G401.6 (cell line): ENCODE results near the gene PFDN1.

Experiments used
- FAIRE-seq: peaks from 2 replicates; lab custom pipeline; 2012; peaks lifted over from hg19 to GRCh38; lab: Jason Lieb, UNC

PFDN1 gene

GRCh38 chr5:140328036-140328764 is 25.3 kb upstream of the PFDN1 start:
- FAIRE-seq, result no peak

DNA sequence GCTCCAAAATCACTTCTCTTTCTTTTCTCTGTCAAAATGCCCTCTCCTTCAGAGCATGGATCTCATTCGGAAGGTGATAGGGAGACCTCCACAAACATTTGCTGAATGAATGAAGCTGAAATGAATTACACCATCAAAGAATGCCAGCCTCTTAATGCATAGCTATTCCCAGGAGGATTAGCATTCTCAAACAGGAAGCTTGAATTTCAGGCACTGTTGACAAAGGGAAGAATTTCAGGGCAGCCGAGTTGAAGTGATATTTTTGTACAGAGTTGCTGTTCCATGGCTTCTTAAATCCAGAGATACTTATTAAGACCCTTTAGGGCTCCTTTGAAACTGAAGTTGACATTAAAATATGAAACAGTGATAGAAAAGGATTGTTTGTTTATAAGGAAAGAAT is 24.7 kb upstream of the PFDN1 start:
- FAIRE-seq, result no peak

- no peak for FAIRE-seq
Observed at GRCh38 chr5:140325486-140325885, 22.6 kb upstream of the PFDN1 start.

GRCh38 chr5:140324617-140325241 is 21.8 kb upstream of the PFDN1 start:
- FAIRE-seq, result no peak

- no peak for FAIRE-seq
Observed at GRCh38 chr5:140324041-140324600, 21.2 kb upstream of the PFDN1 start.

DNA sequence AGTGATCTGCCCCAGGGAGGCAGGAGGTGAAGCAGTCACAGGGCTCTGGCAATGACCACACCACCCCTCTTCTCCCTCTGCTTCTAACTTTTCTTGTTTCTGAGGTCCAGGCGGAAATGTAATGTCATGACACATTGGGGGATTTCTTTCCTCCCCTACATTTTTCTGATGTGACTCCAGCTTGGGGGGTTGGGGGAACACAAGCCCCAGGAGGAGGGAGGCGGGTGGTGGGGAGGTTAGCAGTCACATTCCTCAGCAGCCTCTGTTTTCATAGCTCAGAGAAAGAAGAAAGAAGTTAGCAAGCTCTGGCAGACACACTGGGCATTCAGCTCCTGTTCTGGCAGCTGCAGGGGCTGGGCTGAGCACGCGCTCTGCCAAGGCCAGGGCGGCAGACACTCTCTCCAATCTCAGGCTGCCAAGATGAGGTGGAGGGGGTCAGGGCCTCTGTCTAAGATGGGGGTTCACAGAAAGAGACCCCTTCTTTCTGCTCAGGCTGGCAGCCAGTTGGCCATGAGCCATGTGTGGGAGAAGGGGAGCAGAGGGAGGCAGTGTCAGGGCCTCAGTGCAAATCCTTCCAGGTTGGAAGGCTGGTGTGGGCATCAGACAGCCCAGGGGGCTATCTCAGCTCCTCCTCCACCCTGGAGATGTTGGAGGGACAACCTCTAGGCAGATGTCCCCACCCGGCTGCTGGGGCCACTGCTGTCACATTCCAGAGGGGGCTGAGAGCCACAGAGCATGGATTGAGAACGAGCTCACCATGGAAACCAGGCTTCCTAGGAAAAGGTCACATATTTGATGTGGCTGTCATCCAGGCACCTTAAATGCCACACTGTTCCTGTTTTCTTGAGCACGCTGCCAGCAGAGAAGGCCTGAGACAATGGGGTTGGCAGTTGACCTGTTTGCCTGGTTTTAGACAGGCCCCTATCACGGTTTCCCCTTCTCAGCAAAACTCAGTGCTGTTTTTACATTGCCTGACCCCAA is 20.1 kb upstream of the PFDN1 start:
- FAIRE-seq, result no peak

DNA sequence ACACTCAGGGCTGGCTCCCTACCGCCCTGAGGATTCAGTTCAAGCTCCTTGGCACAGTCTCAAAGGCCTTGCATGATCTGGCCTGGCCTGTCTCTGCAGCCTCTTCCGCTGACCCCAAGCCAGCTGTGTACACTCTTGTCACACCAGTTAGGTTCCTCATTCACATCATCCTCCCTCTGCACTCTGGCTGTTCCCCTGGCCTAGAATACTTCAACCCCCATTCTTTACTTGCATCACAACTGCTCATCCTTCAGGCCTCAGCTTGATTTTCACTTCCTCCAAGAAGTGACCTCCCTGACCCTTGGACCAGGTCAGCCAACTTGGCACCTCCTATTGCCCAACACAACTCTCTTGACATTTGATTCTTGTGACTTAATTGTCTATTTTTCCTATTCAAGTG is 18.9 kb upstream of the PFDN1 start:
- FAIRE-seq, result no peak

- no peak for FAIRE-seq
Observed at GRCh38 chr5:140319833-140320232, 16.9 kb upstream of the PFDN1 start.

DNA sequence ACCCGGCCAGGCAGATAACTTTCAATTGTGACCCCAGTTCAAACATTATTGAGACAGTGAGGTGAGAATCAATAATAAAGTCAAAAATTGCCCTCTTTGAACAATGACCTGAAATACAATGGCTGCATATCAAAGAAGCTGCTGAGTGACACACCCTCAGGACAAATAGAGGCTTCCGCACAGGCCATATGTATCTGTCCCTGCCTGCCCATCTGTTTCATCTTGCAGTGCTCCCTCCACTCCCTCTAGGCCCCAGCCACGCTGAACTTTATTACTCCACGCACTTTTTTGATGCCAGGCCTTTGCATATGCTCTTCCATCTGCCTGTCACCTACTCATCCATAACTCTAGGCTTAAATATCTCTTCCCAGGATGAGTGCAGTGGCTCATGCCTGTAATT is 15.9 kb upstream of the PFDN1 start:
- no peak for FAIRE-seq

DNA sequence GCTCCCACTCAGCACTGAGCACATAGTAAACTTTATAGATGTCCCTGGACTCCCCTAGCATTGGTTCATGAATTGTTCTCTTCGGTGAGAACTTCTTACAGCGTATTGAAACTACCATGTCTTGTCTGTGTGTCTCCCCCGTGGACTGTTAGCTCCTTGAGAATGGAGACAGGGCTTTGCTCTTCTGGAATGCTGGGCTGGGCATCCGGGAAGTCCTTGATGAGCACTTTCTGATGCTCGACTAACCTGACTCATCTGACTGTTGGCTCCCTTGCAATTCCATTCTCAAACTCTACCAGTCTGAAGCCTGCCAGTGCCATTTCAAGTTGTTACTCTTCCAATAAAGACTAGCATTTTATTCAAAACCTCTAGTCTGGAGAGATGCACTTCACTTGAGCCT is 15.0 kb upstream of the PFDN1 start:
- FAIRE-seq, result no peak

- no peak for FAIRE-seq
Observed at GRCh38 chr5:140312791-140313189, 9.9 kb upstream of the PFDN1 start.

GRCh38 chr5:140312067-140312790 is 9.3 kb upstream of the PFDN1 start:
- no peak for FAIRE-seq

GRCh38 chr5:140311011-140311467 is 8.1 kb upstream of the PFDN1 start:
- FAIRE-seq, result no peak

GRCh38 chr5:140310434-140310833 is 7.5 kb upstream of the PFDN1 start:
- FAIRE-seq, result no peak

DNA sequence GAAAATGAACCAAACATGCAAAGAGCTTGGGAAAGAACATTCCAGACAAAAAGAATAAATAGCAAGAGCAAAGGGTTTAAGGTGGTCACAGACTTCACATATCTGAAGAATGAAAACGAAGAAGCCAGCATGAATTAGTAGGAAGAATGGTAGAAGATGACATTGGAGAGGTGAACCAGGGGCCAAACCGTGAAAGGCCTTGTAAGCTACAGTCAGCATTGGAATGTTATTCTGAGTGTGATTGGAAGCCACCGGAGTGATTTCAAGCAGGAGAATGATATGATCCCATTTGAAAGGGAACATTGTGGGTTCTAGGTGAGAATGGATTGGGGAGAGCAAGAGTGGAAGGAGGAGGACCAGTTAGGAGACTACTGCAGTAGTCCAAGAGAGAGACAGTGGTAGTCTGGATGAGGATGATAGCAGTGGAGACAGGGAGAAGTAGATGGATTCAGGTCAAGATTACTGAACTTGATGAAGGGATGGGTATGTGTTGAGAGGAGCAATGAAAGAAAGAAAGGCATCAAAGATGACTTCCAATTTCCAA is 6.9 kb upstream of the PFDN1 start:
- FAIRE-seq, result no peak

- no peak for FAIRE-seq
Observed at GRCh38 chr5:140305471-140305870, 2.6 kb upstream of the PFDN1 start.

- FAIRE-seq, result no peak
Observed at GRCh38 chr5:140303966-140304365, 1.1 kb upstream of the PFDN1 start.

- FAIRE-seq, result peak; percentile 95
Observed at GRCh38 chr5:140301136-140301535, 1.8 kb downstream of the PFDN1 start.

- no peak for FAIRE-seq
Observed at GRCh38 chr5:140299056-140299455, 3.8 kb downstream of the PFDN1 start.

- peak; percentile 99 for FAIRE-seq
Observed at GRCh38 chr5:140298183-140298601, 4.7 kb downstream of the PFDN1 start.

DNA sequence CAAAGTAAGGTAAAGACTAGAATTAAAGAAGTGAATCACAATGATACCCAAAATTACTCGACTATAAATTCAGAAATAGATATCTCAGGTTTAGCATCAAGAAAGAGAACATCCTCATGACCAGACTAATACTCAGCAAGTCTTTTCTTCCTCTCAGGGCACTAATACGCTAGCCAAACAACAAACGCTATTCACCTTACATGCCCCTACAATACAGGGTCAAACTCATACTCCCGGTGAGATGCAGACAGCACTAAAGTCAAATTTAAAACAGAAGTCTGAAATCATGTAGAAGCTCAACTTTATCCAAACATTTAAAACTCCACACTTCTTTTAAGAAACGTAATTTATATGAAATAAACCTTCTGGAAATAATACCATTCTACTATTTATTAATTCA is 5.6 kb downstream of the PFDN1 start:
- no peak for FAIRE-seq

DNA sequence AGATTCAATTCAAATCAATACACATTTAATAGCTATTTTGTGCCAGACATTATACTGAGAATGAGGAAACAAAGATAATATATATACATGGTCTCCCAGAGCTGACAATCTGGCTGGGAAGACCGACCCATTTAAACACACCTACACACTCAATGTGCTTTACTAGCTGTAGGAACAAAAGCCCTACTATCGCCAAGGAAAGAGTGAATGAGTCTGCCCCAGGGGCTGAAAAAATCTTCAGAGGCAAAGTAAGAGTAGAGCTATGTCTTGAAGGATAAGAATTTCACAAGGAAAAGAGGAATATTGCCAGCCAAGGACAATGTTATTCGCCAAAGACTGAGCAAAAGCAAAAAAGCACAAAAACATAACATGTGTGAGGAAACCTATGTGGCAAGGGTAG is 6.6 kb downstream of the PFDN1 start:
- FAIRE-seq, result no peak
